HK-2 (cell line): ENCODE results near the gene PRELID3B.

Experiments
- DNase-seq: peaks from one replicate; pipeline ENCODE4 v3.0.0-alpha.2; 2018; ENCODE audit not compliant: unreplicated experiment

The PRELID3B gene

GRCh38 chr20:59042151-59042795, at the start of gene PRELID3B:
Gene PRELID3B, minus strand, starts transcription at chr20:59042786. Its CDS starts 56 bp downstream, at chr20:59042730.
- no peak for DNase-seq

DNA sequence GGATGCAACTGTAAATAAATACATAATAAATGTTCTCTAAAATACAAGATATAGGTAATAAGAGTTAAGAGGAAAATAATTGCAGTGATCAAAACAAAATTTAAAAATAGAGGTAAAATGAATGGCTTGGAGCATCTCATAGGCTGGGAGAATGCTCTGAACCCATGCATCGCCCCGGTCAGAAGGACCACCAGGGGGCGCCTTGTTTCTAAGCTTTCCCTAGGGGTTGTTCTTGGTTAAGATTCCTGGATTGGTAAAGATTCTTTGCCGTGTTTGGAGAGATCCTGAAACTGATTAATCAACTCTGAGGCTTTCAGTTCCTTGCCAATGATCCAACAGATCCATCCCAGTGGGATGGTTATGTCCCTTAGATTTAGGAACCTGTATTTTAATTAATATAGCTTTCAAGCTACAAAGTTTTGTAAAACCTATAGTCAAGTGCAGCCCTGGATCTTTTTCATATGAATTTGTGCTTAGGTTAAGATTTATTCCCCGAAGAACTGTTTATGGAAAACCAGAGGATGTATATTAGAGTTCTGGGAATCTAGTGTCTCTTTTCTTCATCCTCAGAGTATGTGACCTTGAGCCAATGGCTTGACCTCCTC, 45.3 kb upstream of the PRELID3B start:
- peak; percentile 79 for DNase-seq

GRCh38 chr20:59086923-59087322, 44.3 kb upstream of the PRELID3B start:
- DNase-seq: no peak

- no peak for DNase-seq
These were observed 41.7 kb upstream of the PRELID3B start for GRCh38 chr20:59084041-59084850.

GRCh38 chr20:59082981-59083380, 40.4 kb upstream of the PRELID3B start:
- no peak for DNase-seq

DNA sequence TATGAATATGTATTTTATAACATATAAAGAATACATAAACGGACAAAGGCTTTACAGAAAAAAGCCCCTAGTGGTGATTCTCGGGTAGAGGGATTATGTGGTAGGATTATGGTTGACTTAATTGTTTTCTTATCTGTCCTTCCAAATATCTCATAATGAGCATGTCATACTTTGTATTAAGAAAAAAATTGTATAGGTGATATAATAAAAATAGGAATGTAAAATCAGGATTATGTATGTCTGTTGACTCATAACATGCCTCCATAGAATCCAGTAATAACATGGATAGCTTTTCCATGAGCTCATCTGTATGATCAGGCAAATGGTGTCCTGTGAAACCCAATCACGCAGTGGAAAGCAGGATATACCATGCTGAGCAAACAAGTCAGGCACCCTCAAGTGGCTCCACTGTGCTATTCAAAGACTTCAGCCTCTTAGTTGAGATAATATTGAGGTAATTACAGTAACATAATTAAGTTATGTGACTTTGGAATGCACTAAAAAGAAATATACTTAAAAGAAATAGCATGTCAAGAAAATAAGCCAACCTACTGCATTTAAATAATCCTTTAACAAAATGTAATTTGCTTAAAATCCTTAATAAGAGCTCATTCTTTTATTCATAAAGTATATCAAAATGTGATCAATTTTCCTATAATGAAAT, 39.6 kb upstream of the PRELID3B start:
- no peak for DNase-seq

DNA sequence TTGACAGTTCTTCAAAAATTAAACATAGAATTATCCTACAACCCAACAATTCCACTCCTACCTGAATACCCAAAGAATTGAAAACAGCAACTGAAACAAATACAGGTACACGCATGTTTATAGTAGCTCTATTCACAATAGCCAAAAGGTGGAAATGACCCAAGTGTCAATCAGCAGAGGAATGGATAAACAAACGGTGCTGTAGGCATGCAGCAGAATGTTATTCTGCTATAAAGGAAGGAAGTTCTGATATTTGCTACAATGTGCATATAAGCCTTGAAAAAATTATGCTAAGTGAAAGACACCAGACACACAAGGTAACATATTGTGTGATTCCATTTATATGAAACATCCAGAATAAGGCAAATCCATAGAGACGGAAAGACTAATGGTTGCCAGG, 38.5 kb upstream of the PRELID3B start:
- DNase-seq: no peak

GRCh38 chr20:59078231-59078630, 35.6 kb upstream of the PRELID3B start:
- no peak for DNase-seq

DNA sequence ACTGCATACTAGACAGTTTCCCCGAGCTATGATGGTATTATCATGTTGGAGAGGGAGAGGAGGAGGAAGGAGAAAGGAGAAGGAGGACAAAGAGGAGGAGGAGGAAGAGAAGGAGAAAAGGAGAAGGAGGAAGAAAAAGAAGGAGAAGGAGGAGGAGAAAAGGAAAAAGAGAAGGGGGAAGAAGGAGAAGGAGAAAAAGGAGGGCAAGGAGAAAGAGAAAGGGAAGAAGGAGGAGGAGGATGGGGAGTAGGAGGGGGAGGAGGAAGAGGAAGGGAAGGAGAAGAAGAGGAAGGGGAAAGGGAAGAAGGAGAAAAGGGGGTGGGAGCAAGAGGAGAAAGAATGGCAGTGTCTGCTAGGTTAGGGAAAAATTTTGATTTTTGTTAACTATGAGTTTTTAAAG, 35.1 kb upstream of the PRELID3B start:
- DNase-seq: no peak

- DNase-seq: no peak
These were observed 33.4 kb upstream of the PRELID3B start for GRCh38 chr20:59075934-59076508.

GRCh38 chr20:59074456-59074855, 31.9 kb upstream of the PRELID3B start:
- DNase-seq: no peak

- no peak for DNase-seq
These were observed 31.0 kb upstream of the PRELID3B start for GRCh38 chr20:59073582-59073981.

DNA sequence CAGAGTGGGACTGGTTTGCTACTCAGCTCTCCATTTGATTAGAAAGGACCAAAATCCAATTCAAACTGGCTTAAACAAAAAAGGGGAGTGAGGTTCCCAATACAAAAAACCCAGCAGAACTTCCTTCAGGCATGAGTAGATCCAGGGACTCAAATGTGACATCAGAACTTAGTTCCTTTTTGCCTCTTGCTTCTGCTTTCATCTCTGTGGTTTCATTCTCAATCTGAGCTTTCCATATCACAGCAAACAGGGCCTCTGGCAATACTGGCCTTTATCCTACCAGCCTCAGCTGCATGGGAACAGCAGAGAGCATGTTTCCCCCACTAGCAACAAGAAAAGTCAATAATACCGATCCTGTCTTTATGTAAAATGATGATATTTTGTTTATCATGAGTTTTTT, 28.6 kb upstream of the PRELID3B start:
- no peak for DNase-seq

DNA sequence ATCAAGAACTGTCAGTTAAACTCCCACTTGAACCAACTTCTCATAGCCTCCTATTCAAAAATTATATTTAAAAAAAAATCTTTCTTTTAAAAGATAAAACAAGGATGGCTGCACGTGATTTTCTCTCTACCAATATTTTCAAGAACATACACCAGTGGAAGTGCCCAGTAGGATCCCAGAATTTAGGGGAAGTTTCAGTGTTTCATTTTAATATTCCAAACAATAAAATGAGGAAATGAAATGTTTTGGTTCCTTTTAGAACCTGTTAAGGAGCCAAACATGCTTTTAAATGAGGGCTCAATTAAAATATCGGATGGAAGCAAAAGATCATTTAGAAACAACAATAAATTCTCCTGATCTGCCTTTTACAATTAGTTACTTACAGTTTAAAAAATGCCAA, 26.4 kb upstream of the PRELID3B start:
- no peak for DNase-seq

DNA sequence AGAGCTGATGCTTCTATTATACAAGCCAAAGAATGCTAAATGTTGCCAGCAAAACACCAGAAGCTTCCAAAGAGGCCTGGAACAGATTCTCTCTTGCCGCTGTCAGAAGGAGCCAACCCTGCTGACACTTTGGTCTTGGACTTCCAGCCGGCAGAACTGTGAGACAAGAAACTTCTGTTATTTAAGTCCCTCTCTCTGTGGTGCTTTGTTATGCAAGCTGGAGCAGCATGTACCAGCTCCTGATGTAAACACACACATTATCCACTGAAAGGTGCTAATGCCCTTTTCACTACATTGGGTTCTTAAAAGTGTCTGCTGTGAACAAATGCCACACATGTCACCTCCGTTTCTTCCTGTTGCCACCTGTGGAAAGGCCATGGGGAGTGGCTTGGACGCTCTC, 25.9 kb upstream of the PRELID3B start:
- no peak for DNase-seq

- no peak for DNase-seq
These were observed 21.7 kb upstream of the PRELID3B start for GRCh38 chr20:59064214-59064722.

- DNase-seq: no peak
These were observed 21.0 kb upstream of the PRELID3B start for GRCh38 chr20:59063358-59064213.

DNA sequence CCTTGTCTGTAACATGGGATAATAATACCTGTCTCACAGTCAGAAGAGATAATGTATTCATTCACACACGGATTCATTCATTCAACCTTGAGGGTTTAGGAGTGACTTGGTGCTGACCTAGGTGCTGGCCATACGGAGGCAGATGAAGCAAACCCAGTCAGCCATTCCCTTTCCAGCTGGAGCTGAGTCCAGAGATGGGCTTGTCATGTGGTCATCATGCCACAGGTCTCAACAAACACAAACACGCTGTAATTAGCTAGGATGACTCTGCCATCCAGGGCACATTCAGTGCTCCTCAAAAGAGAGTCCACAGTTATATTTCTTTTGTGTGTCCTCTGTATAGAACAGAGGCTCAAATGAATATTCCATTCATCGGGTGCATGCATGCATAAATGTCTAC, 19.5 kb upstream of the PRELID3B start:
- no peak for DNase-seq

GRCh38 chr20:59055302-59055701, 12.7 kb upstream of the PRELID3B start:
- DNase-seq: no peak

DNA sequence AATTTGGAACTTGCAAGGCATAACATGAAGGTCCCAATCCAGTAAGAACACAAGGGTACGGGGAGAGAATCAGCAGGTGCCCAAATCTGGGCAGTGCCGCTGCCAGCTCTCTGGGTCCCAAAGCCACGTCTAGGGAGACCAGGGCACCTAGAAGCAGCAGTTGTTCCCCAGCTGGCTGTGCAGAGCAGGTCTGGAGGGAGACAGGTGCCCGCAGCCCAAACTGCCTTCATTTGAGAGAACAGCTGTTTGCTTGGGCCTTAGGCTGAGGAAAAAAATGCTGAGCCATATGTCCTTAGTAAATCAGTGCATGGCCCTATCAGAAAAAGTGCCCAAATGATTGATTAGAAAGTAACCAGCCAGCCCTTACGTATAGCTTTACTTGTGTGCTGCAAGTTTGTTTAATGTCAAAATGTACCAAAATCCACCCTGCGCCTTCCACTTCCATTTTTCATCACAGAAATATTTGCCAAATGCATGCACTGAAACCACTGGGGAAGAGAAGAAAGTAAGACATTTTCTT, 9.1 kb upstream of the PRELID3B start:
- no peak for DNase-seq

- no peak for DNase-seq
These were observed 7.9 kb upstream of the PRELID3B start for GRCh38 chr20:59050437-59050836.
